HepG2 (cell line): Measurements from ENCODE around the gene INTS1.

Experiments
- CTCF ChIP-seq: sonication (generic); formaldehyde crosslinking; IDR thresholded peaks from 2 replicates; pipeline ENCODE4 v1.5.0; 2020; ENCODE audit warnings: mild to moderate bottlenecking, missing genetic modification reagents, moderate library complexity
- KAT2B ChIP-seq: fragments of 150-350 bp; IDR thresholded peaks from 2 replicates; pipeline ENCODE4 v1.6.1; 2014; ENCODE audit warnings: low read depth, low read length, borderline replicate concordance
- NFE2L1 ChIP-seq: sonication (generic); formaldehyde crosslinking; IDR thresholded peaks from 2 replicates; pipeline ENCODE4 v1.4.0; 2020; ENCODE audit warnings: missing genetic modification reagents, mild to moderate bottlenecking, borderline replicate concordance
- NONO ChIP-seq, 2 experiments: fragments of 450-650 bp in 1 of 2; sonication (generic) in 1 of 2; formaldehyde crosslinking in 1 of 2; IDR thresholded peaks in 1 of 2; conservative IDR thresholded peaks in 1 of 2; 2 replicates each; pipeline versions ENCODE4 v1.6.1 to v1.8.0; 2017 to 2022; ENCODE audit warnings: mild to moderate bottlenecking in 1 of 2, missing genetic modification reagents in 1 of 2, moderate library complexity in 1 of 2
- TCF12 ChIP-seq, 2 experiments: fragments of 450-650 bp in 1 of 2; sonication (generic) in 1 of 2; formaldehyde crosslinking in 1 of 2; IDR thresholded peaks; 2 replicates each; pipeline versions ENCODE4 v1.6.1 to v1.8.0; 2017 to 2022; ENCODE audit warnings: antibody characterized with exemption in 1 of 2, mild to moderate bottlenecking in 1 of 2, missing genetic modification reagents in 1 of 2, moderate library complexity in 1 of 2
- ZNF18 ChIP-seq: sonication (generic); formaldehyde crosslinking; IDR thresholded peaks from 2 replicates; pipeline ENCODE4 v1.8.0; 2022; ENCODE audit warnings: mild to moderate bottlenecking, missing genetic modification reagents; ENCODE audit not compliant: insufficient replicate concordance
- ZNF430 ChIP-seq: sonication (generic); formaldehyde crosslinking; IDR thresholded peaks from 2 replicates; pipeline ENCODE4 v1.9.0; 2021; ENCODE audit warnings: mild to moderate bottlenecking, missing genetic modification reagents
- ZNF703 ChIP-seq: sonication (generic); formaldehyde crosslinking; IDR thresholded peaks from 2 replicates; pipeline ENCODE4 v1.5.1; 2020; ENCODE audit warnings: missing genetic modification reagents, mild to moderate bottlenecking, moderate library complexity, borderline replicate concordance

- no peak for TF ChIP-seq ZNF703 (CRISPR knock-in tag)
- TF ChIP-seq TCF12 (IDR thresholded peaks at IDR 0.05) = no peak
- TF ChIP-seq TCF12 (CRISPR knock-in tag; IDR thresholded peaks at IDR 0.05) = no peak
- no peak for TF ChIP-seq CTCF (CRISPR knock-in tag)
- TF ChIP-seq ZNF430 (CRISPR knock-in tag) = no peak
- TF ChIP-seq KAT2B = no peak
- TF ChIP-seq ZNF18 (CRISPR knock-in tag) = no peak
- TF ChIP-seq NONO (IDR thresholded peaks at IDR 0.05) = no peak
- TF ChIP-seq NONO (CRISPR knock-in tag; conservative IDR thresholded peaks at IDR 0.05) = no peak
- no peak for TF ChIP-seq NFE2L1
These were observed 29.5 kb downstream of the INTS1 start for GRCh38 chr7:1474736-1475135.
